K562 (cell line): Measurements from ENCODE around the gene SRGN. TPM values are rescaled to one million over a fixed set of nuclear protein-coding genes. Genes with fewer than 3 reads are reported as not detected.

Experiments used
- E2F3 ChIP-seq: fragments of 250-450 bp; sonication (Bioruptor Pico); IDR thresholded peaks from 2 replicates; pipeline ENCODE4 v1.4.0; 2020; ENCODE audit warnings: mild to moderate bottlenecking
- EGR1 ChIP-seq: fragments of 450-650 bp; conservative IDR thresholded peaks from 2 replicates; pipeline ENCODE4 v1.6.1; 2017; ENCODE audit warnings: mild to moderate bottlenecking
- L3MBTL2 ChIP-seq: fragments of 450-650 bp; IDR thresholded peaks from 2 replicates; pipeline ENCODE4 v1.6.1; 2016; ENCODE audit warnings: mild to moderate bottlenecking, moderate library complexity
- NR1H2 ChIP-seq: sonication (generic); formaldehyde crosslinking; IDR thresholded peaks from 2 replicates; pipeline ENCODE4 v1.4.0; 2020; ENCODE audit warnings: mild to moderate bottlenecking, missing genetic modification reagents
- NR2C1 ChIP-seq, 2 experiments: fragments of 450-650 bp; IDR thresholded peaks; 2 replicates each; pipeline ENCODE4 v1.6.1; 2017; ENCODE audit warnings: mild to moderate bottlenecking in 2 of 2, antibody characterized with exemption in 1 of 2, inconsistent platforms in 1 of 2, missing compliant biosample characterization in 1 of 2, missing genetic modification characterization in 1 of 2
- PRDM10 ChIP-seq: fragments of 450-650 bp; IDR thresholded peaks from 2 replicates; pipeline ENCODE4 v1.6.1; 2018; ENCODE audit not compliant: partially characterized antibody
- ZNF174 ChIP-seq: fragments of 250-450 bp; sonication (Bioruptor Pico); IDR thresholded peaks from 2 replicates; pipeline ENCODE4 v1.4.0; 2020; ENCODE audit warnings: mild to moderate bottlenecking
- ZNF57 ChIP-seq: fragments of 450-650 bp; formaldehyde crosslinking; IDR thresholded peaks from 2 replicates; pipeline ENCODE4 v1.4.0; 2020; ENCODE audit warnings: mild to moderate bottlenecking, moderate library complexity
- polyA plus RNA-seq, 8 experiments: library from polyadenylated mRNA; depleted of rRNA in 4 of 8; stranded (reverse) in 5 of 8; unstranded in 3 of 8; fragments of >200 nt; fragmentation: Nextera tagmentation in 2 of 8; fragmentation: Illumina TruSeq in 1 of 8; extraction: Ambion mirVana in 2 of 8; extraction: Trizol in 1 of 8; gene quantifications; 2 replicates each; pipeline versions ENCODE4 v1.2.1 to v1.2.3, GENCODE V29; 2011 to 2014; ENCODE audit warnings: inconsistent platforms in 1 of 8, missing spikeins in 1 of 8
- total RNA-seq, 7 experiments: library from RNA; depleted of rRNA in 6 of 7; stranded (reverse); fragments of >200 nt in 6 of 7; fragmentation: Illumina TruSeq in 2 of 7; extraction: Trizol in 2 of 7; gene quantifications; 2 replicates each; pipeline versions ENCODE4 v1.2.1 to v1.2.3, GENCODE V29; 2011 to 2021; ENCODE audit warnings: low replicate concordance in 1 of 7

The SRGN gene
- total and polyA plus RNA-seq, 9 of the 15 experiments (the other 6 are each of a cell fraction or from before 2014, with no cell fraction given) = 136 to 304 (median 180) TPM

- TF ChIP-seq ZNF174 (CRISPR knock-in tag) (no peak), PRDM10 (peak; percentile 27), NR1H2 (CRISPR knock-in tag) (no peak), E2F3 (no peak), ZNF57 (no peak), EGR1 (no peak), NR2C1 (IDR thresholded peaks at IDR 0.05) (no peak), NR2C1 (tag; IDR thresholded peaks at IDR 0.05) (no peak), L3MBTL2 (peak; percentile 71; the same call in 1 of the 2 replicates)
Observed at GRCh38 chr10:69073026-69073425, 14.9 kb upstream of the SRGN start (continued).
